Hematopoietic multipotent progenitor cell (in vitro differentiated cells): Measurements from ENCODE around the gene SLC22A17. TPM values are rescaled to one million over a fixed set of nuclear protein-coding genes. Genes with fewer than 3 reads are reported as not detected.

Experiments
- small RNA-seq: library from RNA; depleted of rRNA; stranded (forward); fragments of <200 nt; gene quantifications from one replicate; pipeline ENCODE3, GENCODE V24; 2012
- total RNA-seq: library from RNA; depleted of rRNA; stranded (reverse); fragments of >200 nt; gene quantifications from one replicate; pipeline ENCODE4 v1.2.3, GENCODE V29; 2012

Gene SLC22A17
- total RNA-seq, 1 donor: 23.4 TPM

Small RNA genes lying within 50 kb of the gene (small RNA-seq; reads per million reads assigned to genes)
- not detected for gene MIR208A

Other genes with a start within 250 kb of the SLC22A17 start
- not detected for gene CIROP, start 247.9 kb downstream of the SLC22A17 start, total RNA-seq
- 0.81 TPM for gene CEBPE, start 233.6 kb downstream of the SLC22A17 start, total RNA-seq
- gene SLC7A8, start 169.2 kb downstream of the SLC22A17 start, total RNA-seq: 2.2 TPM
- gene RNF212B, start 115.0 kb downstream of the SLC22A17 start, total RNA-seq: not detected
- gene HOMEZ, start 66.8 kb downstream of the SLC22A17 start, total RNA-seq: 18.9 TPM
- gene PPP1R3E, start 50.0 kb downstream of the SLC22A17 start, total RNA-seq: 10.2 TPM
- gene BCL2L2, start 46.1 kb downstream of the SLC22A17 start, total RNA-seq: 11.6 TPM
- 78.6 TPM for gene PABPN1, start 31.4 kb downstream of the SLC22A17 start, total RNA-seq
- gene EFS, start 12.3 kb upstream of the SLC22A17 start, total RNA-seq: under 0.01 TPM
- gene IL25, start 19.9 kb upstream of the SLC22A17 start, total RNA-seq: not detected
- gene CMTM5, start 24.2 kb upstream of the SLC22A17 start, total RNA-seq: 3.0 TPM
- gene MYH6, start 55.4 kb upstream of the SLC22A17 start, total RNA-seq: under 0.01 TPM
- not detected for gene MYH7, start 82.8 kb upstream of the SLC22A17 start, total RNA-seq
- 23.7 TPM for gene NGDN, start 116.8 kb upstream of the SLC22A17 start, total RNA-seq
- gene ZFHX2, start 198.9 kb upstream of the SLC22A17 start, total RNA-seq: 0.81 TPM
- 15.9 TPM for gene THTPA, start 203.4 kb upstream of the SLC22A17 start, total RNA-seq
- 132 TPM for gene AP1G2, start 214.9 kb upstream of the SLC22A17 start, total RNA-seq
- gene JPH4, start 225.9 kb upstream of the SLC22A17 start, total RNA-seq: 0.27 TPM